Glutamatergic neuron (in vitro differentiated cells): ENCODE measurements around the gene POLG2. TPM values are rescaled to one million over a fixed set of nuclear protein-coding genes. Genes with fewer than 3 reads are reported as not detected.
A peak's percentile ranks its signal among the peaks of the same experiment; 100 is the strongest.

Experiments used
- DNase-seq: peaks from one replicate; pipeline ENCODE4 v3.0.0; 2022
- H3K27ac Mint-ChIP-seq: one replicate; pipeline ENCODE4 v1.8.0; 2020; ENCODE audit warnings: mild to moderate bottlenecking, mixed read lengths, inconsistent platforms; ENCODE audit not compliant: unreplicated experiment
- H3K27me3 Mint-ChIP-seq: one replicate; pipeline ENCODE4 v1.8.0; 2020; ENCODE audit warnings: mild to moderate bottlenecking, moderate library complexity, mixed read lengths, inconsistent platforms; ENCODE audit not compliant: unreplicated experiment
- H3K36me3 Mint-ChIP-seq: one replicate; pipeline ENCODE4 v1.8.0; 2020; ENCODE audit warnings: mild to moderate bottlenecking, mixed read lengths, inconsistent platforms; ENCODE audit not compliant: unreplicated experiment
- H3K4me1 Mint-ChIP-seq: one replicate; pipeline ENCODE4 v1.8.0; 2020; ENCODE audit warnings: mild to moderate bottlenecking, low read depth, mixed read lengths, inconsistent platforms; ENCODE audit not compliant: unreplicated experiment
- H3K4me3 Mint-ChIP-seq: one replicate; pipeline ENCODE4 v1.8.0; 2020; ENCODE audit warnings: mild to moderate bottlenecking, mixed read lengths, inconsistent platforms; ENCODE audit not compliant: unreplicated experiment
- H3K9me3 Mint-ChIP-seq: one replicate; pipeline ENCODE4 v1.8.0; 2020; ENCODE audit warnings: mild to moderate bottlenecking, moderate library complexity, mixed read lengths, inconsistent platforms; ENCODE audit not compliant: unreplicated experiment
- CTCF ChIP-seq: fragments of 200-600 bp; sonication (generic); IDR thresholded peaks from one replicate; pipeline ENCODE4 v1.5.0; 2021; ENCODE audit not compliant: partially characterized antibody, unreplicated experiment
- total RNA-seq: library from RNA; stranded (reverse); fragmentation: NEBNext Ultra II Directional; extraction: Animal tissue kit (Norgen Biotek cat#: 25700); gene quantifications from one replicate; pipeline ENCODE4 v1.2.1, GENCODE V29; 2021; ENCODE audit not compliant: unreplicated experiment

The POLG2 gene
- total RNA-seq, 1 donor from 2014 or later = 25.7 TPM

GRCh38 chr17:64491994-64492393 lies 4.9 kb downstream of the POLG2 start:
- Mint-ChIP-seq H3K4me1 (peaks cover 7% of the 10 kb centered on the region), H3K27me3 (peaks cover 2% of the 10 kb centered on the region), H3K9me3 (peaks cover 6% of the 10 kb centered on the region), H3K27ac (no peak overlapping the region), H3K4me3 (no peak overlapping the region), H3K36me3 (peaks cover 5% of the 10 kb centered on the region)
- no peak for TF ChIP-seq CTCF
- DNase-seq = no peak

GRCh38 chr17:64491034-64491860 lies 5.6 kb downstream of the POLG2 start:
- TF ChIP-seq CTCF = peak; percentile 42
- H3K27ac Mint-ChIP-seq = no peak overlapping the region
- no peaks in the 10 kb centered on the region for H3K27me3 Mint-ChIP-seq
- peaks cover 7% of the 10 kb centered on the region for H3K4me1 Mint-ChIP-seq
- no peak overlapping the region for H3K4me3 Mint-ChIP-seq
- peaks cover 5% of the 10 kb centered on the region for H3K36me3 Mint-ChIP-seq
- H3K9me3 Mint-ChIP-seq = peaks cover 4% of the 10 kb centered on the region
- DNase-seq = no peak

- Mint-ChIP-seq H3K4me1 (no peaks in the 10 kb centered on the region), H3K9me3 (no peaks in the 10 kb centered on the region), H3K27me3 (no peaks in the 10 kb centered on the region), H3K4me3 (no peak overlapping the region), H3K27ac (no peak overlapping the region), H3K36me3 (peaks cover 5% of the 10 kb centered on the region)
- no peak for TF ChIP-seq CTCF
- no peak for DNase-seq
Measured at GRCh38 chr17:64488301-64488700, 8.6 kb downstream of the POLG2 start.

- Mint-ChIP-seq H3K36me3 (no peaks in the 10 kb centered on the region), H3K4me3 (no peak overlapping the region), H3K4me1 (no peaks in the 10 kb centered on the region), H3K27me3 (no peaks in the 10 kb centered on the region), H3K9me3 (no peaks in the 10 kb centered on the region), H3K27ac (no peak overlapping the region)
- DNase-seq = no peak
- TF ChIP-seq CTCF = no peak
Measured at GRCh38 chr17:64484380-64484779, 12.5 kb downstream of the POLG2 start.

GRCh38 chr17:64480951-64481350 lies 15.9 kb downstream of the POLG2 start:
- Mint-ChIP-seq H3K4me1 (no peaks in the 10 kb centered on the region), H3K27me3 (no peaks in the 10 kb centered on the region), H3K9me3 (no peaks in the 10 kb centered on the region), H3K27ac (no peak overlapping the region), H3K4me3 (no peak overlapping the region), H3K36me3 (no peaks in the 10 kb centered on the region)
- no peak for TF ChIP-seq CTCF
- no peak for DNase-seq
